Vagina (tissue), 2 donors: ENCODE measurements around the gene ERICH4.

Experiments
- CTCF ChIP-seq, 3 experiments: fragments of 450-650 bp in 2 of 3; fragments of 200-600 bp in 1 of 3; sonication (generic) in 1 of 3; IDR thresholded peaks; one replicate each; pipeline ENCODE4 v1.5.1; 2017 to 2019; ENCODE audit warnings: antibody characterized with exemption in 3 of 3, mild to moderate bottlenecking in 2 of 3, moderate library complexity in 2 of 3
- POLR2AphosphoS5 ChIP-seq, 2 donors: sonication (generic); formaldehyde crosslinking; IDR thresholded peaks; one replicate each; pipeline ENCODE4 v1.9.0; 2017; ENCODE audit warnings: antibody characterized with exemption in 2 of 2, mild to moderate bottlenecking in 2 of 2, low read depth in 1 of 2; ENCODE audit not compliant: insufficient read depth in 1 of 2

- TF ChIP-seq POLR2AphosphoS5 (IDR thresholded peaks at IDR 0.05; ENCODE audit: insufficient read depth in 1 of 2, low read depth in 1 of 2), result peak; percentile 97 to 98
- TF ChIP-seq CTCF (IDR thresholded peaks at IDR 0.05), result peak; percentile 0 to 36 (median 15)
Measured at GRCh38 chr19:41439441-41440222, 3.3 kb upstream of the ERICH4 start, which contains the start of gene DMAC2.
